HepG2 (cell line): ENCODE measurements around the gene HRC.

Experiments
- ADNP ChIP-seq: sonication (generic); formaldehyde crosslinking; IDR thresholded peaks from 2 replicates; pipeline ENCODE4 v1.4.0; 2020; ENCODE audit warnings: missing genetic modification reagents
- AGO1 ChIP-seq: fragments of 200-400 bp; formaldehyde crosslinking; IDR thresholded peaks from 2 replicates; pipeline ENCODE4 v1.6.1; 2017; ENCODE audit warnings: mild to moderate bottlenecking, low read depth, low read length, moderate library complexity; ENCODE audit not compliant: poor library complexity, severe bottlenecking
- CAMTA2 ChIP-seq: sonication (generic); formaldehyde crosslinking; IDR thresholded peaks from 2 replicates; pipeline ENCODE4 v1.4.0; 2020; ENCODE audit warnings: mild to moderate bottlenecking, missing genetic modification reagents, borderline replicate concordance
- MAF1 ChIP-seq: sonication (generic); formaldehyde crosslinking; IDR thresholded peaks from 2 replicates; pipeline ENCODE4 v1.5.0; 2020; ENCODE audit warnings: missing genetic modification reagents, borderline replicate concordance
- RNF2 ChIP-seq: fragments of 450-650 bp; conservative IDR thresholded peaks from 2 replicates; pipeline ENCODE4 v1.6.1; 2016; ENCODE audit warnings: low read depth
- TCF12 ChIP-seq, 2 experiments: fragments of 450-650 bp in 1 of 2; sonication (generic) in 1 of 2; formaldehyde crosslinking in 1 of 2; IDR thresholded peaks; 2 replicates each; pipeline versions ENCODE4 v1.6.1 to v1.8.0; 2017 to 2022; ENCODE audit warnings: antibody characterized with exemption in 1 of 2, mild to moderate bottlenecking in 1 of 2, missing genetic modification reagents in 1 of 2, moderate library complexity in 1 of 2
- ZNF317 ChIP-seq: sonication (generic); formaldehyde crosslinking; IDR thresholded peaks from 2 replicates; pipeline ENCODE4 v1.5.0; 2020; ENCODE audit warnings: mild to moderate bottlenecking, missing genetic modification reagents
- ZNF350 ChIP-seq: sonication (generic); formaldehyde crosslinking; IDR thresholded peaks from 2 replicates; pipeline ENCODE4 v1.4.0; 2020; ENCODE audit warnings: mild to moderate bottlenecking, low read depth, missing genetic modification reagents, borderline replicate concordance
- ZNF660 ChIP-seq: sonication (generic); formaldehyde crosslinking; IDR thresholded peaks from 2 replicates; pipeline ENCODE4 v1.5.1; 2020; ENCODE audit warnings: mild to moderate bottlenecking, low read depth, missing genetic modification reagents, borderline replicate concordance
- TF ChIP-seq, protein P1 (sequence below): sonication (generic); formaldehyde crosslinking; conservative IDR thresholded peaks from 2 replicates; pipeline ENCODE4 v1.8.1; 2023; ENCODE audit warnings: missing genetic modification reagents
- TF ChIP-seq, protein P2 (sequence below): sonication (generic); formaldehyde crosslinking; IDR thresholded peaks from 2 replicates; pipeline ENCODE4 v1.5.0; 2020; ENCODE audit warnings: mild to moderate bottlenecking, missing genetic modification reagents, moderate library complexity

DNA sequence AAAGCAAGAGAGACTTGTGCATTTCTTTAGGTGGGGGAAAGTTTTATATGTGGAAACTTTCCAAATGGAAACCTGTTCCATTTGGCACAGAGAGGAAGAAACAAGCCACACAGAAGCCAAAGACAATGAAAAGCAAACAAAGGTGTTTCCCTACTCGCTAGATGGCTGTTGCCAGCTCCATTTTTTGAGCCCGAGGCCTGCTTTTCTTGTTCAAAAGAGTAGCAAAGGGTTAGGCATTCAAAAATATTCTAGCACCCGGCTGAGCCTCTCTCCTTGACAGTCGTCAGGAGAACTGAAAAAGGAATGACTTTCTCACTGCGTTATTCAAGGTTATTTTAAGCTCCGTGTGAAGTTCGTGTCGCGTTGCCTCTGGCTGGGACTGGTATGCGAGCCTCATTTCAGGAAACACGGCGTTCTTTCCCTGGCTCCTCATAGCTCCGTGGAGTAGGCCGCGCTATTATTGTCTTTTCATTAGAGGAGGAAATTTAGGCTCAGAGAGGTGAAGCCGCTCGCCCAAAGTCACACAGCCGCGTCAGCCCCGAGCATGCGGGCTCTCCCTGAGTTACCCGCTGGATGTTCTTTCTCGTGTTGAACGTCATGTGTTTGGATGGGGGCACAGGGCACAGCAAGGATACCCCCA, 10.0 kb upstream of the HRC start:
- TF ChIP-seq RNF2 (no peak), TCF12 (IDR thresholded peaks at IDR 0.05) (no peak), TCF12 (CRISPR knock-in tag; IDR thresholded peaks at IDR 0.05) (no peak), ZNF317 (CRISPR knock-in tag) (no peak), ADNP (CRISPR knock-in tag) (no peak), AGO1 (no peak), ZNF350 (no peak), ZNF660 (no peak), CAMTA2 (no peak), MAF1 (CRISPR knock-in tag) (no peak)
- TF ChIP-seq, protein P1, sequence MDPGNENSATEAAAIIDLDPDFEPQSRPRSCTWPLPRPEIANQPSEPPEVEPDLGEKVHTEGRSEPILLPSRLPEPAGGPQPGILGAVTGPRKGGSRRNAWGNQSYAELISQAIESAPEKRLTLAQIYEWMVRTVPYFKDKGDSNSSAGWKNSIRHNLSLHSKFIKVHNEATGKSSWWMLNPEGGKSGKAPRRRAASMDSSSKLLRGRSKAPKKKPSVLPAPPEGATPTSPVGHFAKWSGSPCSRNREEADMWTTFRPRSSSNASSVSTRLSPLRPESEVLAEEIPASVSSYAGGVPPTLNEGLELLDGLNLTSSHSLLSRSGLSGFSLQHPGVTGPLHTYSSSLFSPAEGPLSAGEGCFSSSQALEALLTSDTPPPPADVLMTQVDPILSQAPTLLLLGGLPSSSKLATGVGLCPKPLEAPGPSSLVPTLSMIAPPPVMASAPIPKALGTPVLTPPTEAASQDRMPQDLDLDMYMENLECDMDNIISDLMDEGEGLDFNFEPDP (CRISPR knock-in tag), result no peak
- TF ChIP-seq, protein P2, sequence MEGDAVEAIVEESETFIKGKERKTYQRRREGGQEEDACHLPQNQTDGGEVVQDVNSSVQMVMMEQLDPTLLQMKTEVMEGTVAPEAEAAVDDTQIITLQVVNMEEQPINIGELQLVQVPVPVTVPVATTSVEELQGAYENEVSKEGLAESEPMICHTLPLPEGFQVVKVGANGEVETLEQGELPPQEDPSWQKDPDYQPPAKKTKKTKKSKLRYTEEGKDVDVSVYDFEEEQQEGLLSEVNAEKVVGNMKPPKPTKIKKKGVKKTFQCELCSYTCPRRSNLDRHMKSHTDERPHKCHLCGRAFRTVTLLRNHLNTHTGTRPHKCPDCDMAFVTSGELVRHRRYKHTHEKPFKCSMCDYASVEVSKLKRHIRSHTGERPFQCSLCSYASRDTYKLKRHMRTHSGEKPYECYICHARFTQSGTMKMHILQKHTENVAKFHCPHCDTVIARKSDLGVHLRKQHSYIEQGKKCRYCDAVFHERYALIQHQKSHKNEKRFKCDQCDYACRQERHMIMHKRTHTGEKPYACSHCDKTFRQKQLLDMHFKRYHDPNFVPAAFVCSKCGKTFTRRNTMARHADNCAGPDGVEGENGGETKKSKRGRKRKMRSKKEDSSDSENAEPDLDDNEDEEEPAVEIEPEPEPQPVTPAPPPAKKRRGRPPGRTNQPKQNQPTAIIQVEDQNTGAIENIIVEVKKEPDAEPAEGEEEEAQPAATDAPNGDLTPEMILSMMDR (CRISPR knock-in tag), result no peak
